NK-92 treated with Interleukin-12 subunit alpha and Interleukin-12 subunit beta, amount 100 ng/mL, for 24 hours (cell line): ENCODE results near the gene KREMEN1.

Experiments used
- DNase-seq: peaks from one replicate; lab custom pipeline; 2025; lab: John Stamatoyannopoulos, UW

Gene KREMEN1

GRCh38 chr22:29184849-29185490 lies 112.1 kb downstream of the KREMEN1 start:
- DNase-seq: no peak

- DNase-seq: no peak
Measured at GRCh38 chr22:29186302-29186701, 113.5 kb downstream of the KREMEN1 start.

DNA sequence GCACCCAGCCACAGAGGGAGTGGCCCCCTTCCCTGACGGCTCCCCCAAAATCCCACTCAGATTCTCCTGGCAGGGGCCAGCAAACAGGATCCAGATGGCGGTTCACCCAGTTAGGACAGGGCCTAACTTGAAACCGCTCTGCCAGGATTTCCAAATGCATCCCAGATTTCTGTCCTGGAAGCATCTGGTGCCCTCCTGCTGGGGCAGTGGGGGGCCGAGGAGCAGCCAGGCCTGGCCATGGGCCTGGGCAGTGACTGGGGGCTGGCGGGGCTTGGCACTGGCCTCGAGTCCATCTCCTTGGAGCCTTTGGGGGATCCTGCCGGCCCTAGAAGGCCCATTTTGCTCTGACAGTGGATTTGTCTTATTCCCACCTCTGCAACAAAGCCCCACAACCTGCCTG lies 115.0 kb downstream of the KREMEN1 start:
- no peak for DNase-seq

GRCh38 chr22:29190051-29190450 lies 117.2 kb downstream of the KREMEN1 start:
- no peak for DNase-seq

GRCh38 chr22:29190918-29191317 lies 118.1 kb downstream of the KREMEN1 start:
- DNase-seq: no peak

DNA sequence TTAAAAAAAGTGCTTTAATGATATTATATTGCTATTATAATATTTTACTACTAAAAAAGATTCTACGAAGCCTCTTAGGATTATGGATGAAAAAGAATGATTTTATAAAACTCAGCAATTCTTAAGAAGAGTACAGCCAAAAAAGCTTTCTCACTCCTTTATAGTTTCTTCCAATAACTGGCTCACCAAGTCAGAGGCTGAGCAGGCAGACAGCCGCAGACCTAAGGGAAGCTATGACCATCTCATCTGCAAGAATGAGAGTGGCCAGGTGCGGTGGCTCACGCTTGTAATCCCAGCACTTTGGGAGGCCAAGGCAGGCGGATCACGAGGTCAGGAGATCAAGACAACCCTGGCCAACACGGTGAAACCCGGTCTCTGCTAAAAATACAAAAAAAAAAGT lies 120.2 kb downstream of the KREMEN1 start:
- DNase-seq: no peak

- DNase-seq: no peak
Measured at GRCh38 chr22:29194184-29194583, 121.3 kb downstream of the KREMEN1 start.

- DNase-seq: no peak
Measured at GRCh38 chr22:29195118-29195963, 122.5 kb downstream of the KREMEN1 start.

DNA sequence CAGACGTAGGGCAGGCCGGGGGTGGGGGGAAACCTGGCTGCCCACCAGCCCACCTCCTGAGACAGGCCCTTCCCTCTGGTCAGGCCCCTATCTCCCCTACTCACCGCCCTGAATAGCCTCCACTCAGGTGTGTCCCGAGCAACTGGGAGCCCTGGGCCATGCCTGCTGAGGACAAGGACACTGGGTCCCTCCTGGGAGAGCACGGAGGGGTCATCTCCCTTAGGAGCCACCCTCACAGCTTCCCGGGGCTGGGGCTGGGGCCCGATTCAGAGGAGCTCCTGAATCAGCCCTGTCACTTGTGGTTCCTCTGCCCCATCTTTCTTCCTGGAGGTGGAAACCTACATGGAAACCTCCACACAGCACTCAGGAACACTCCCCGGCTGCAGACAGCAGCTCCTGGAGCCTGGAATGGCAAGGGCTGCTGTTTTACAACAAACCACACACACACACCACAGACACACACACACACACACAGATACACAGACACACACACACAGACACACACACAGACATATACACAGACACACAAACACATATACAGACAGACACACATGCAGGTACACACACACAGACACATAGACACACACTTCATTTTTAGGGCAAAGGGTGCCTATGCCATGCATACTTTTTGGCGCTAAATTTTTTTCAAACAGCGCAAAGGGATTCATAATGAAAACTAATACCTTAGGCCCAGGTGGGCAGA lies 123.3 kb downstream of the KREMEN1 start:
- no peak for DNase-seq

- no peak for DNase-seq
Measured at GRCh38 chr22:29197096-29197495, 124.3 kb downstream of the KREMEN1 start.

DNA sequence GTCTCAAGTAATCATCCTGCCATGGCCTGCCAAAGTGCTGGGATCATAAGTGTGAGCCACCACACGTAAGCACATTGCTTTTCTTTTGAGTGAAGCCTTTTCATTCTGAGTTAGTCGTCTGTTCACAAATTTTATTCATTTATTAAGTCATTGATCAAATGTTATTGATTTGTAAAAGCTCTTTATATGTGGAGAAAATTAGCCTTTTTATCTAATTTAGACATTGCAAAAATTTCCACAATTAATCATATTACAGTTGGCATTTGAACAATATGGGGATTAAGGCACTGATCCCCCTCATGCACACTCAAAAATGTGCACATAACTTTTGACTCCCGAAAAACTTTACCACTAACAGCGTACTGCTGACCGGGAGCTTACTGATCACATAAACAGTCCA lies 125.4 kb downstream of the KREMEN1 start:
- DNase-seq: no peak

DNA sequence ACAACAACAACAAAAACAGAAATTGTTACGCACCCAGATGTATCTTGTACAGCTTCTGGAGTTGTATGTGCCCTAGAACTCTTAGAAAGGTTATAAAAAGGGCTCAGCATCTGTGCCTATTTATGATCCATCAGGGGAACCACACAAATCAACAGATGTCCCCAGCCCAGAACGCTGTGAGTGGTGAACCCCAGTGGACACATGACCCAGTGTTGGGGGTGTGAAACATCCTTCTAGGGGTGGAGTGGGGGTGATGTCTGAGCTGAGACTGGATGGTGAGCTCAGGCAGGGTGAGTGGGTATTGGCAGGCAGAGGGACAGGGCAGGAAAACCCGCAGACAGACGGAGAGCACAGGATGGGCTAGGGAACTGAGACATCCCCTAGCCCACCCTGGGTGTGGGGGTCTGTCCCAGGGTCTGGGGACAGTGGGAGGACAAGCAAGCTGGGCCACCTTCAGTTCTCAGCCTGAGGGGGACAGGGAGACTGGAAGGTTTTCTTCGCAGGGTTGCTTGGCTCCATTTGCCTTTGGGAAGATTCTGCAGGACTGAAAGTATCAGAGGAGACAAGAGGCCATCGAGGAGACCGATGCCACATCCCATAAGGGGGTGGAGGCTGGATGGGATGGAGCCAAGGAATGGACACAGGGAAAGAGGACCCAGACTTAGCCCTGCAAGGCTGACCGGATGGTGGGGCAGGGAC lies 127.0 kb downstream of the KREMEN1 start:
- no peak for DNase-seq

DNA sequence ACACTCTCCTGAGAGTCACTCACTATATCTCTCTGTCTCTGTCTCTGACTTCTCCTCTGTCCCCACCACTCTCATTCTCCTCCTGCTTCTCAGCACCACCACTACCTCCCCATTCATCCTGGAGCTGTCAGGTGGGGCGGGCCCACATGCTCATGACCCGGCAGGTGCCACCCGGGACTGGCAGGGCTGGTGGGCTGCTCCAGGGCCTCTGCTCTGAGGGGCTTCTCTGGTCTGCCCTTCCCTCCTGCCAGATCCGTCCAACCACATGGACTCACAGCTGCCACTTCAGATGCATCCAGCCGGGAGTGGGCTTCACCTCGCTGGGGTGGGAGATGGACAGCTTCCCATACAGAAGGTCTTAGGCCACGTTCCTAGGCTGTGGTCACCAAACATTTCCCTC lies 128.1 kb downstream of the KREMEN1 start:
- DNase-seq: no peak

GRCh38 chr22:29201782-29202181 lies 128.9 kb downstream of the KREMEN1 start:
- no peak for DNase-seq

GRCh38 chr22:29202212-29203192 lies 129.7 kb downstream of the KREMEN1 start:
- DNase-seq: peak; percentile 61

DNA sequence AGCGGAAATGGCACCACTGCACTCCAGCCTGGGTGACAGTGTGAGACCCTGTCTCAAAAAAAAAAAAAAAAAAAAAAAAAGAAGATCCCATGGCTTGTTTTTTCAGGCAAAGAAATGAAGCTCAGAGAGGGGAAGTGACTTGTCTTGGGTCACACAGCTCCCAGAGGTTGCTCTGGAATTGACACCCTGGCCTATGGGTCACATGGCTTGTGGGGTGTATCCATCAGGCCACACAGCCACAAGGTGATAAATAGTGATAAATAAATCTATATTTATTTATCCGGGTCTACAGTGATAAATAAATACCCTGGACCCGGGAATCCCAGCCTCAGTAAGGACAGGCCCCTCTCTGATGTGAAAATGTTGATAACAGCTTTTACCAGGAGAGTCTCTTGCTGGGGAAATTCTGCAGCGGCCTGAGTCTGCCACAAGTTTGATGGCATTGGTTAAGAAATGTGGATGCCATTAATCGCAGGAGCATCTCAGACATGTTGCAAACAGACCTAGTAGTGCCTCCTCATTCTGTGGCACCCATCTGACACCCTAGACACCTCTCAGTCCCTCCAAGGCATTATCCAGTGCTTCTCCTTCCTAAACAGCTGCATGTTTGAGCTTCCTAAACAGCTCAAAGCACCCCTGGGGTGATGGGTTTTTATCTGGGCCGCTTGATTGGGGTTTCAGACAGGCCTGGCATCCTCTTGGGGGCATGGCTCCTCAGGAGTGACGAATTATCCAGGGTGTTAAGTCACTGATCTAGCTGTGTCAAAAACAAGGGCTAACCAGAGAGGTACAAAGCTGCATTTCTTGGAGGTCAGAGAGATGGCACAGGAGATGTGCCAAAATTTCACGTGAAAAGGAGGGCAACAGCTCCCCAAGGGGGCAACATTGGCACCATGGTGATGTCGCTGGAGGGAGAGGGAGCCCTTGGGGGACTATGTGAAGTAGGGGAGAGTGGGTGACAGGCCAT lies 130.9 kb downstream of the KREMEN1 start:
- no peak for DNase-seq

DNA sequence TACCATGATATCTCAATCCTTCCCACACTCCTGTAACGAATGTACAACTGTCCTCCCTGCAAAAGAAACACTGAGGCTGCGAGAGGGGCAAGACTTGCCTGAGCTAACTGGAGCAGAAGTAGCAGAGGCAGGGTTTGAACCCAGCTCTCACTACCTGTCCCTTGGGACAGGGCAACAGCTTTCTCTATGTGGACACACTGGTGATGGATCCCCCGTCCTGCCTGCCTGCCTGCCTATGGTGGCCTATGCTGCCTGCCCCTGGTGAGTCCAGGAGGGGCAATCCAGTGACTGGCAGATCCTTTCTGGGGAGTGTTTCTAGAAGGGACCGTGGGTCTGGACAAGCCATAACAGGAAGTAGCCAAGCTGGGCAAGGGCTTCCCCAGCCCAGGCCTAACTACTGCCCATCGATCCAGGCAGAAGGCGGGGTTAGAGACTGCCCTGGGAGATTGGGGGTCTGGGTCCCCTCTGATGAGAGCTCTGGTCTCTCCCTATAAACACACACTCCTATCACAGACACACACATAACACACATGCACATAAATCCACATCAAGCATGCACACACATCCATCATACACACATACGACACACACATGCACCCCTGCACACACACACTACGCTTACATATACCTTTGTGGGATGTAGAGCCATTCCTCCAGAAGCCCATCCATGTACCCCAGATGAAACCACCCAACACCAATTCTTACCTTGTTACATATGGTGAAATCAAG lies 131.8 kb downstream of the KREMEN1 start:
- DNase-seq: no peak

DNA sequence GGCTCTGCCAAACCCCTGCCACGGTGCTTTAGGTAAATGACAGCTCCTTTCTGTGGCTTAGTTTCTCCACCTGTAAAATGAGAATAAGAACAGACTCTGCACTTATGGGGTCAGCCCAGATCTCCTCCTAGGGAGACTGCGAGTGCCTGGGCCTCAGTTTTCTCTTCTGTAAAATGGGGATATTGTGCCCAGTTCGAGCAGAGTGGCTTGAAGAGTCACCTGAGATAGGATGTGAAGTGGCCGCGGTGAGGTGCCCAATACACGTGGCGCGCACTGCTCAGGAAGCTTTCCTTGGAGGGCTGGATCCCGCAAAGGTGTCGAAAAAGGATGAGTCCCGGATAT lies 132.4 kb downstream of the KREMEN1 start:
- DNase-seq: no peak

GRCh38 chr22:29205594-29206371 lies 132.9 kb downstream of the KREMEN1 start, which contains the start of gene EMID1:
Gene EMID1, plus strand, starts transcription at chr22:29205896. Its CDS starts 143 bp downstream, at chr22:29206039.
- no peak for DNase-seq
